Vagina (tissue), 2 donors: ENCODE measurements around the gene INPP4A.

Experiments used
- POLR2A ChIP-seq, 2 donors: fragments of 450-650 bp; IDR thresholded peaks; one replicate each; pipeline ENCODE4 v1.6.1; 2017; ENCODE audit warnings: antibody characterized with exemption in 2 of 2, mild to moderate bottlenecking in 2 of 2, moderate library complexity in 2 of 2
- POLR2AphosphoS5 ChIP-seq, 2 donors: sonication (generic); formaldehyde crosslinking; IDR thresholded peaks; one replicate each; pipeline ENCODE4 v1.9.0; 2017; ENCODE audit warnings: antibody characterized with exemption in 2 of 2, mild to moderate bottlenecking in 2 of 2, low read depth in 1 of 2; ENCODE audit not compliant: insufficient read depth in 1 of 2
- TF ChIP-seq, protein P1 (sequence below), 3 experiments: fragments of 450-650 bp in 2 of 3; fragments of 200-600 bp in 1 of 3; sonication (generic) in 1 of 3; IDR thresholded peaks; one replicate each; pipeline ENCODE4 v1.5.1; 2017 to 2019; ENCODE audit warnings: antibody characterized with exemption in 3 of 3, mild to moderate bottlenecking in 2 of 3, moderate library complexity in 2 of 3

DNA sequence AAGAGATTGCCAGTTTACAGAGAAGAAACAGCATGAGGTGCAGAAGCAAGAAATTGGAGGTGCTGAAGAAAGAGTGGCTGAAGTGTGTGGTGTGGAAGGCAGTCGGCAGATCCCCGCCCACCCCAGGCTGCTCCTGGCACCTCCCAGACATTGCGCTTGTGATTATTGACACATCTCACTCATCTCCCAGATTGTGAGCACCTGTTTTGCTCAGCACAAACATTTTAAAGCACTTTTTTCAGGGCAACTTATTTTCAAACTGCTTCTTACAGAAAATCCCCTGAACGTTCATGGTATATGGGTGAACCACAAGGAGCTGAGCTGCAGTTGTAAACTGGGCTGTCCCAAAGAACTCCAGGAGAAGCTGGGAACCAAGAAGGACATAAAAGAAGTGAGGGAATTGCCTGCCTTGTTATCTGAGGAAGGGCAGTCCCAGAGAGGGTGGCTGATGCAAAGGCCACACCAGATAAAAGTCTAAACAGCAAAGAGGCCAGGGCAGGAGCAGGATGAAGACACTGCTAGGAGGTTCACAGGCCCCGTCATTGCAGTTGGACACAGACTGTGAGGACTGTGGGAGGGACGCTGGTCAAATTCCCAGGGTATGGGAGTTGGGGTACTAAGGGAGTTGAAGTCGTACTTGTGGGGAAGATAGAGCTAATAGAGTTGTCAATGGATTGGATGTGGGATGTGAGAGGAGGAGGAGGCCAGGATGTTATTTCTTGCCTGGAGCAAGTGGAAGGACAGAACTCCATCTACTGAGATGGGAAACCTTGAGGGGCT lies 65.1 kb downstream of the INPP4A start:
- TF ChIP-seq, protein P1, sequence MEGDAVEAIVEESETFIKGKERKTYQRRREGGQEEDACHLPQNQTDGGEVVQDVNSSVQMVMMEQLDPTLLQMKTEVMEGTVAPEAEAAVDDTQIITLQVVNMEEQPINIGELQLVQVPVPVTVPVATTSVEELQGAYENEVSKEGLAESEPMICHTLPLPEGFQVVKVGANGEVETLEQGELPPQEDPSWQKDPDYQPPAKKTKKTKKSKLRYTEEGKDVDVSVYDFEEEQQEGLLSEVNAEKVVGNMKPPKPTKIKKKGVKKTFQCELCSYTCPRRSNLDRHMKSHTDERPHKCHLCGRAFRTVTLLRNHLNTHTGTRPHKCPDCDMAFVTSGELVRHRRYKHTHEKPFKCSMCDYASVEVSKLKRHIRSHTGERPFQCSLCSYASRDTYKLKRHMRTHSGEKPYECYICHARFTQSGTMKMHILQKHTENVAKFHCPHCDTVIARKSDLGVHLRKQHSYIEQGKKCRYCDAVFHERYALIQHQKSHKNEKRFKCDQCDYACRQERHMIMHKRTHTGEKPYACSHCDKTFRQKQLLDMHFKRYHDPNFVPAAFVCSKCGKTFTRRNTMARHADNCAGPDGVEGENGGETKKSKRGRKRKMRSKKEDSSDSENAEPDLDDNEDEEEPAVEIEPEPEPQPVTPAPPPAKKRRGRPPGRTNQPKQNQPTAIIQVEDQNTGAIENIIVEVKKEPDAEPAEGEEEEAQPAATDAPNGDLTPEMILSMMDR (IDR thresholded peaks at IDR 0.05), result no peak
- TF ChIP-seq POLR2AphosphoS5 (IDR thresholded peaks at IDR 0.05; ENCODE audit: insufficient read depth in 1 of 2, low read depth in 1 of 2) (no peak), POLR2A (IDR thresholded peaks at IDR 0.05) (no peak)
